ENCODE results near the gene BCL11A.

DNA sequence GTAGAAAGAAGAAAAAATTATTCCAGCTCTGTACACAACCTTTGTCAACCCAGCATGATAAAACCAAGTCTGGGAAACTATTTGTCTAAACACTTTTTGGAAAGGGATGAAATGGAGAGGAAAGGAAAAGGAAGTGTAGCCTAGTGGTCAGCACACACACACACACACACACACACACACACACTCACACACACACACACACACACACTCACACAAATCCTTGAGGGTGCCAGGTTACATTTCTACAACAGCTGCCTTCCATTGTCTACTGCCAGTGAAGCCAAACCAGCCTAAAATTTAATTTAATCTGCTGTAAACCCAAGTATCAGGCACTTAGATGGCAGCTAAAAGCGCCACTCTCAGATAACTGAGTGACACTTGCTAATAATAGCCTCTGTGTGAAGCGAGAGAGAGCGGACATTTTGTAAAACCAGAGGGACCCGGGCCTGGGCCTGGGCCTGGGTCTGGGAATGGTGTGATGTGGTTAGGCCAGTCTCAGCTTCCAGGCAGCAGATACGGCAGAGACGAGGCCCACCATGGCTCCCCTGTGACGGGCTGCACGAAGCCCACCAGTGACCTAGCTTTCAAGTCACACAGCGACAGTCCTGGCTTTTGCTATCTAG is 32.4 kb downstream of the BCL11A start:
- TF ChIP-seq, protein P1, sequence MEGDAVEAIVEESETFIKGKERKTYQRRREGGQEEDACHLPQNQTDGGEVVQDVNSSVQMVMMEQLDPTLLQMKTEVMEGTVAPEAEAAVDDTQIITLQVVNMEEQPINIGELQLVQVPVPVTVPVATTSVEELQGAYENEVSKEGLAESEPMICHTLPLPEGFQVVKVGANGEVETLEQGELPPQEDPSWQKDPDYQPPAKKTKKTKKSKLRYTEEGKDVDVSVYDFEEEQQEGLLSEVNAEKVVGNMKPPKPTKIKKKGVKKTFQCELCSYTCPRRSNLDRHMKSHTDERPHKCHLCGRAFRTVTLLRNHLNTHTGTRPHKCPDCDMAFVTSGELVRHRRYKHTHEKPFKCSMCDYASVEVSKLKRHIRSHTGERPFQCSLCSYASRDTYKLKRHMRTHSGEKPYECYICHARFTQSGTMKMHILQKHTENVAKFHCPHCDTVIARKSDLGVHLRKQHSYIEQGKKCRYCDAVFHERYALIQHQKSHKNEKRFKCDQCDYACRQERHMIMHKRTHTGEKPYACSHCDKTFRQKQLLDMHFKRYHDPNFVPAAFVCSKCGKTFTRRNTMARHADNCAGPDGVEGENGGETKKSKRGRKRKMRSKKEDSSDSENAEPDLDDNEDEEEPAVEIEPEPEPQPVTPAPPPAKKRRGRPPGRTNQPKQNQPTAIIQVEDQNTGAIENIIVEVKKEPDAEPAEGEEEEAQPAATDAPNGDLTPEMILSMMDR (IDR thresholded peaks at IDR 0.05) = no peak
- TF ChIP-seq POLR2A (IDR thresholded peaks at IDR 0.05) = no peak
